ENCODE measurements around the gene DAB2IP.

DNA sequence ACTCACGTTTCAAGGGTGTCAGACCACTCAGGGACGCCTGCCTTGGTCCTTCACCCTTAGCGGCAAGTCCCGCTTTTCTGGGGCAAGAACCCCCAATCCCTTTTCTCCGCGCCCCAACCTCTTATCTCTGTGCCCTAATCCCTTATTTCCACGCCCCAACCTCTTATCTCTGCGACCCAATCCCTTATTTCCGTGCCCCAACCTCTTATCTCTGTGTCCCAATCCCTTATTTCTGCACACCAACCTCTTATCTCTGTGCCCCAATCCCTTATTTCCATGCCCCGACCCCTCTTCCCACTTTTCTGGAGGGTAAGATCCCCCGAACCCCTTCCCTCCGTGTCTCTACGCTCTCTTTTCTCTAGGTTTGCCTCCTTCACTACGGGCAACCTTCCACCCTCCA lies 139.4 kb downstream of the DAB2IP start:
- TF ChIP-seq, protein P1, sequence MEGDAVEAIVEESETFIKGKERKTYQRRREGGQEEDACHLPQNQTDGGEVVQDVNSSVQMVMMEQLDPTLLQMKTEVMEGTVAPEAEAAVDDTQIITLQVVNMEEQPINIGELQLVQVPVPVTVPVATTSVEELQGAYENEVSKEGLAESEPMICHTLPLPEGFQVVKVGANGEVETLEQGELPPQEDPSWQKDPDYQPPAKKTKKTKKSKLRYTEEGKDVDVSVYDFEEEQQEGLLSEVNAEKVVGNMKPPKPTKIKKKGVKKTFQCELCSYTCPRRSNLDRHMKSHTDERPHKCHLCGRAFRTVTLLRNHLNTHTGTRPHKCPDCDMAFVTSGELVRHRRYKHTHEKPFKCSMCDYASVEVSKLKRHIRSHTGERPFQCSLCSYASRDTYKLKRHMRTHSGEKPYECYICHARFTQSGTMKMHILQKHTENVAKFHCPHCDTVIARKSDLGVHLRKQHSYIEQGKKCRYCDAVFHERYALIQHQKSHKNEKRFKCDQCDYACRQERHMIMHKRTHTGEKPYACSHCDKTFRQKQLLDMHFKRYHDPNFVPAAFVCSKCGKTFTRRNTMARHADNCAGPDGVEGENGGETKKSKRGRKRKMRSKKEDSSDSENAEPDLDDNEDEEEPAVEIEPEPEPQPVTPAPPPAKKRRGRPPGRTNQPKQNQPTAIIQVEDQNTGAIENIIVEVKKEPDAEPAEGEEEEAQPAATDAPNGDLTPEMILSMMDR (IDR thresholded peaks at IDR 0.05; ENCODE audit: poor library complexity, severe bottlenecking), result no peak
- no peak for TF ChIP-seq EP300 (conservative IDR thresholded peaks at IDR 0.05; ENCODE audit: poor library complexity, severe bottlenecking)

Data from neural cell (in vitro differentiated cells).